ENCODE data around the gene ENTPD6. TPM values are rescaled to one million over a fixed set of nuclear protein-coding genes. Genes with fewer than 3 reads are reported as not detected.
"Not testable (repeated sequence)": the region's sequence is repeated elsewhere in the genome, so short reads cannot be mapped to it uniquely, and the experiment has no call there.

ENTPD6 gene
- total RNA-seq, 2 experiments from 2014 or later = 45.3 to 49.6 TPM

DNA sequence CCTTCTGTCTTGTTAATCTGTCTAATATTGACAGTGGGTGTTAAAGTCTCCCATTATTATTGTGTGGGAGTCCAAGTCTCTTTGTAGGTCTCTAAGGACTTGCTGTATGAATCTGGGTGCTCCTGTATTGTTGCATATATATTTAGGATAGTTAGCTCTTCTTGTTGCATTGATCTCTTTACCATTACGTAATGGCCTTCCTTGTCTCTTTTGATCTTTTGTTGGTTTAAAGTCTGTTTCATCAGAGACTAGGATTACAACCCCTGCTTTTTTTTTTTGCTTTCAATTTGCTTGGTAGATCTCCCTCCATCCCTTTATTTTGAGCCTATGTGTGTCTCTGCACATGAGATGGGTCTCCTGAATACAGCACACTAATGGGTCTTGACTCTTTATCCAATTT is 11.1 kb upstream of the ENTPD6 start:
- CTCF ChIA-PET = not testable (repeated sequence)

GRCh38 chr20:25187220-25187619 is 8.3 kb upstream of the ENTPD6 start:
- ChIA-PET CTCF (no interaction called here), POLR2A (no interaction called here)

More for the DNA sequence above, 11.1 kb upstream of the ENTPD6 start:
- POLR2A ChIA-PET = not testable (repeated sequence)

DNA sequence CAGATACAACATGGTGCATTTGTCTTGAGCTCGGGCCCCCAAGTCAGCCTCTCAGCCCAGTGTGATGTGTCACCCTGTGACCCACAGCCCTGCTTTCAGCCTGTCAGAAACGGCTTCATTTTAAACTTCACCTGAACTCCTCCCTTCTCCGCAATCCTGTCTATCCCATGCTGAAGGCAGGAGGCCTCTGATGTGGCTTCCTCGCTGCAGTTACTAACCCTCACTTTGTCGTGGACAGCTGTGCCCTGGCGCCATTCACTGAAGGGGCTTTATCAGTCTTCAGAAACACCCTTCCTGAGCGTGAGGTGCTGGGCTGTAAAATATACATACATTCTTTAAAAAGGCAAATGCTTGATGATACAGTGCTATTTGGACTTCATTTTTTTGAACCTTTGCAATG is 7.9 kb upstream of the ENTPD6 start:
- POLR2A ChIA-PET = no interaction called here
- CTCF ChIA-PET = no interaction called here

DNA sequence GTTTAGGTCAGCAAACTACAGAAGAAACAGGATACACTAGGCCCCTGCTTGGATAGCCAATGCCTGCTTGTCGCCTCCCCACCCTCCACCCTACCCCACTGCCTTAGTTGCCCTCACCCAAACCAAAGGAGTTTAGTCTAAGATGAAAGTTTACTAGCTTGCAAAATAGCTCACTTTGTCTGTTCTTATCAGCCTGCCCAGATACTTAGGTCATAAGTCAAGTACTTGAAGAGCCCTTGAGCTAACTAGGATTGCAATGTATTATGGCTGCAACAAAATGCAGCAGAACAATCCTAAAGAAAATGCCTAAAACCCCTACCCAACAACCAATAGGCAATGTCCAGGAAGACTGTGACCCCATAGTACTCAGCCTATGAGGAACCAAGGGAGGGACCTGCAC is 7.3 kb upstream of the ENTPD6 start:
- CTCF ChIA-PET = no interaction called here
- POLR2A ChIA-PET = no interaction called here

- CTCF ChIA-PET = no interaction called here
- POLR2A ChIA-PET = no interaction called here
Observed at GRCh38 chr20:25191051-25191450, 4.5 kb upstream of the ENTPD6 start.

DNA sequence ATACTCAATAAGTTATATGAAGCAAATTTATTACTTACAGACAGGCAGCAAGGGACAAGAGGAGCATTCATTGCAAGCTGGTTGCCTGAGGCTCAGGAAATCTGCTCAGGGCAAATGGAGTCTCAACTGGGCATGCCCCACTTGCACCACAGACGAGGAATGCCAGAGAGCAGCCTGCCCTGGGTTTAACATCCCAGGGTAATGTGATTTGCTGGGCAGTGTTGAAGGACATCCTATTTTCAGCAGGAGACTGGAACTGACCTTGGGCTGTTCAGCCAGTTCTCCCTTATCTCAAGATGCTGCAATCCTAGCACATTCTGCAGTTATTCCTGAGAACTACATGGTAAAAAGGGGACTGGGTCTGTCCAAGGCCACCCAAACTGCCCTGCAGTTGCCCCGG is 3.8 kb upstream of the ENTPD6 start:
- CTCF ChIA-PET = no interaction called here
- POLR2A ChIA-PET = no interaction called here

GRCh38 chr20:25193843-25194242 is 1.7 kb upstream of the ENTPD6 start:
- ChIA-PET POLR2A (no interaction called here), CTCF (no interaction called here)

DNA sequence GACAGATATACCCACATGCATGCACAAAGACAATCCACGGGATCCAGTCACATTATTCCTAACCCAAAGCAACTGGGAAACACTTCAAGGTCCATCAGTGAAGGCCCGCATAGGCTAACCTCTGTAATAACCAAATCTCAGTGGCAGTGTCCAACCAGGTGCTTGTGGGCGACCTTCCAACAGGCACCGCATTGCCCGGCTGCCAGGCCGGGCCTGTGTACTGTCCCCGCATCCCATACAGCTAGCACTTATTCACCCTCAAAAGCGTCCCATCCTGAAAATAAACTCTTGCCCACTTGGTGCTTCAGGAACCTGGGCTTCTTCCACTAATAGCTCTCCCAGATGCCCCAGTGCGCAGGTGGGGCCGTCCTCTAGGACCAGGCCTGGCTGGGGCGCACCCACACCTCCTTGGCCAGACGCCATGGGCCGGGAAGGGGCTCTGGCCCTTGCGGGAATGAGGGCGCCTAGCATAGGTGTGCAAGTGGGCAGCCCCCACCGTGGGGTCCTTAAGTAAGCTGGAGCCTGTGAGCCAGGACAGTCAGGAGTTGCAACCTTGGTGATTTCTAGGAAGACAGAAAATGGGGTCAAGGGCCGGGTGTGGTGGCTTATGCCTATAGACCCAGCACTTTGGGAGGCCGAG is 1.1 kb upstream of the ENTPD6 start:
- ChIA-PET CTCF (interaction anchor here (1.2 kb wide), 1 partner anchor 199 kb away, joined by 3 read pairs; no protein-coding TSS in a partner anchor), POLR2A (interaction anchor here (2.1 kb wide), 1 partner anchor 54 kb away, joined by 7 read pairs; the partner anchor contains the start of gene PYGB)

DNA sequence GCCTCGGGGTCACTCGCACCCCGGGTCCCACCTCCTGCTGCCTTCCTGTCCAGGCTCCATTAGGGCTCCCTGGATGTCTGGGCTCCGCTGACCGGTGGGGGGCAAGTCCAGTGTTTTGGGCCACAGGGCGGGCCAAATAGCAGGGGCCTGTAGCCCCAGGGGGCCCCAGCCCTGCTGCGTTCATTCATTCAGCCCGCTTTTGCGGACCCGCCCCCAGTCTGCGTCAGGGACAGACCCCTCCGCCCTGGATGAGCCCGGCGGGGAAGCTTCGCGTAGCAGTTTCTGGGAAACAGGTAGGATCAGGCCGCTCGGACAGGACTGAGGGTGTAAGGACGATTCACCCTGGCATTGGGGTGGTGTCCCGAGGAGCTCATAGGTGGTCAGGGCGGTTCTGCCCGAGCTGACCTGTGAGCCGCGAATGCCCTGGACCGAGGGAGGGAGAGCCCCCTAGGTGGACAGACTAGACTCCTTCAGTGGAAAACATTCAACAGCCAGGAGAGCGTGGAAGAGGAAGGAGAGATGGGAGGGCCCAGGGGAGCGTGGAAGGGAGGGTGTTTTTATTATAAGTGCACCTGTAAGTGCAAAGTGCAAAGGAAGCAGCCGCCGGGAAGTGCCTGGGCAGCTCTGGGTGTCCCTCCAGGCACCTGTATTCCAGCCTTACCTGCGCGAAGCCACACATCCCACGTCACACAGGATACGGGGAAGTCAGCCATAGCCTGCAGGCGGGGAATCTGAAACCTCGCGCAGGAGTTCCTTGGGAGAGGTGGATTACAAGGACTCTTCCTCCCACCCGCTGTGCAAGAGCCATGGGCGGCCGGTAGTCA is 662 bp downstream of the ENTPD6 start:
- POLR2A ChIA-PET = interaction anchor here (0.5 to 2.1 kb wide), 4 partner anchors 50 to 196 kb away, joined by 3 to 7 read pairs (median 4); partner anchors contain the start of genes ACSS1 and PYGB
- CTCF ChIA-PET = interaction anchor here (0.8 to 1.2 kb wide), 2 partner anchors 200 to 245 kb away, joined by 3 read pairs; no protein-coding TSS in a partner anchor

GRCh38 chr20:25196786-25197120 is 1.2 kb downstream of the ENTPD6 start:
- CTCF ChIA-PET = no interaction called here
- POLR2A ChIA-PET = interaction anchor here (0.5 to 1.0 kb wide), 2 partner anchors 139 to 196 kb away, joined by 3 to 6 read pairs; partner anchors contain the start of gene ACSS1

GRCh38 chr20:25197183-25197869 is 1.8 kb downstream of the ENTPD6 start:
- POLR2A ChIA-PET = no interaction called here
- CTCF ChIA-PET = no interaction called here

- ChIA-PET CTCF (no interaction called here), POLR2A (no interaction called here)
Observed at GRCh38 chr20:25197870-25198190, 2.3 kb downstream of the ENTPD6 start.

DNA sequence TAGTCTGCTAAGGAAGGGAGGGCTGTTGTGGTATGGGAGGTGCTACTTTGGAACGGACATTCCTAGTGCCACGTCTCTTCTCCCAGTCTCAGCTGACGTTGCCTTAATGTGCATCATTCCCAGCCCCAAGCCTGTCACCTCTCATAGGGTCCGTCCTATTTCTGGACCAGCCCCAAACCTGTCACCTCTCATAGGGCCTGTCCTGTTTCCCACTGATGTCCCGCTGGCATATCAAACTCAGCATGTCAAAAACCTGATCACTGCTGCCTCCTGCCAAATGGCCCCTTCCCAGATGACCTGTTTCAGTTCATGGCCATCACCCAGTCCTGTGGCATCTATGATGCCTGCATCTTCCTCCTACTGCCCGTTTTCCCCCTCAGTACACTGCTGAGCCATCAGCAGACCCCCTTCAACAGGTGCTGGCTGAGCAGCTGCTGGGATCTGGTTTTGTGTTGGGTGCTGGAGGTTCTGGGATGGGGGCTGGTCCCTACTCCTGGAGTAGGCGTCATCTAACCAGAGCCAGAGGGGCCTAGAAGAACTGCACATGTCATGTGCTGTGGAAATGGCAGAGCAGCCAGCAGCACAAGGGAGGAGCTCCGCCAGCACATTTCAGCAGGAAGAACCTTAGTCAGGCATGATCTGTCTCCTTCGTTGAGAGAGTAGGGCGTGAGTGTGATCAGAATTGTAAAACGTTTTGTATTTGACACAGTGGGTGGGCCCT is 3.3 kb downstream of the ENTPD6 start:
- ChIA-PET CTCF (no interaction called here), POLR2A (no interaction called here)

GRCh38 chr20:25199473-25200260 is 4.2 kb downstream of the ENTPD6 start:
- ChIA-PET POLR2A (no interaction called here), CTCF (interaction anchor here (0.6 to 1.1 kb wide), 2 partner anchors 31 to 117 kb away, joined by 3 to 4 read pairs; no protein-coding TSS in a partner anchor)

DNA sequence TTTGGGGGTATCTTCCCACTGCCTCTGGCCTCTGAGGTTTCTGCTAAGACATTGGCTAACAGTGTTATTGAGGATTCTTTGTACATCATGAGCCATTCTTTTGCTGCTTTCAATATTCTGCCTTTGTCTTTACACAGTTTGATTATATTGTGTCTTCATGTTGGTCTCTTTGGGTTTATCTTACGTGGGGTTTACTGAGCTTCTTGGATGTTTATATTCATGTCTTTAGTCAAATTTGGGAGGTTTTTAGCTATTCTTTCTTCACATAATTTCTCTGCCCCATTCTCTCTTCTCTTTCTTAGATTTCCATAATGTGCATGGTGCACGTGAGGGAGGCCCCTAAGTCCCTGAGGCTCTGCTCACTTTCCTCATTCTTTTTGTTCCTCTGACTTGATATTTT is 7.6 kb downstream of the ENTPD6 start:
- CTCF ChIA-PET = no interaction called here
- POLR2A ChIA-PET = no interaction called here

DNA sequence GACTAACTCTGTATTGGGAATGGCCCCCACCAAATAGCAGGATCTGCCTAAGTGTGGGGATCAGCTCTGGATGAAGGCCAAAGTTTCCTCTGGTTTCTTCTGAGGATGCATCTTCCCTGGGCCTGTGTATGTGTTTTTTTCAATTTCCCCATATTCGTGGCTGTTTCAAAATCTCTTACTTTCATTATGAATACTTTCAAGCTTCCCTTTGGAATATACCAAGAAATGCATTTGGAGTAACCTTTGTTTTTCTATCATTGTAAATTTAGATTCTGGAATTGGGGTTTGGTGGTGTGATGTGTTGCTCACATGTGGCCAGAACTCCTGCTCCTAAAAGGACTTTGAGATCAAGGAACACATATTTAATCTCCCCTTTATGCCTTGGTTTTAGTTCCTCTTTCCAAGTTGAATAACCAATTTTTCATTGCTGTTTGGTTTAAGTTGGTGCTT is 8.4 kb downstream of the ENTPD6 start:
- ChIA-PET CTCF (interaction anchor here (1.3 to 1.4 kb wide), 2 partner anchors 20 to 45 kb away, joined by 3 read pairs; no protein-coding TSS in a partner anchor), POLR2A (no interaction called here)

- ChIA-PET POLR2A (interaction anchor here (0.6 kb wide), 2 partner anchors 44 to 269 kb away, joined by 3 read pairs; no protein-coding TSS in a partner anchor), CTCF (interaction anchor here (1.3 to 1.4 kb wide), 2 partner anchors 19 to 45 kb away, joined by 3 read pairs; no protein-coding TSS in a partner anchor)
Observed at GRCh38 chr20:25204550-25205276, 9.2 kb downstream of the ENTPD6 start.

- ChIA-PET CTCF (no interaction called here), POLR2A (interaction anchor here (0.6 kb wide), 2 partner anchors 45 to 270 kb away, joined by 3 read pairs; no protein-coding TSS in a partner anchor)
Observed at GRCh38 chr20:25205277-25206062, 10.0 kb downstream of the ENTPD6 start.

Measured in activated CD8-positive, alpha-beta memory T cell treated with anti-CD3 and anti-CD28 coated beads for 36 hours (primary cell).